CD4-positive, alpha-beta T cell treated with Interleukin-4 for 4 hours (primary cell): Measurements from ENCODE around the gene ALDOB.
"Not testable (repeated sequence)": the region's sequence is repeated elsewhere in the genome, so short reads cannot be mapped to it uniquely, and the experiment has no call there.

ENCODE experiments used
- DNase-seq: peaks from one replicate; pipeline ENCODE4 v3.0.0-alpha.2; 2020

ALDOB gene

DNA sequence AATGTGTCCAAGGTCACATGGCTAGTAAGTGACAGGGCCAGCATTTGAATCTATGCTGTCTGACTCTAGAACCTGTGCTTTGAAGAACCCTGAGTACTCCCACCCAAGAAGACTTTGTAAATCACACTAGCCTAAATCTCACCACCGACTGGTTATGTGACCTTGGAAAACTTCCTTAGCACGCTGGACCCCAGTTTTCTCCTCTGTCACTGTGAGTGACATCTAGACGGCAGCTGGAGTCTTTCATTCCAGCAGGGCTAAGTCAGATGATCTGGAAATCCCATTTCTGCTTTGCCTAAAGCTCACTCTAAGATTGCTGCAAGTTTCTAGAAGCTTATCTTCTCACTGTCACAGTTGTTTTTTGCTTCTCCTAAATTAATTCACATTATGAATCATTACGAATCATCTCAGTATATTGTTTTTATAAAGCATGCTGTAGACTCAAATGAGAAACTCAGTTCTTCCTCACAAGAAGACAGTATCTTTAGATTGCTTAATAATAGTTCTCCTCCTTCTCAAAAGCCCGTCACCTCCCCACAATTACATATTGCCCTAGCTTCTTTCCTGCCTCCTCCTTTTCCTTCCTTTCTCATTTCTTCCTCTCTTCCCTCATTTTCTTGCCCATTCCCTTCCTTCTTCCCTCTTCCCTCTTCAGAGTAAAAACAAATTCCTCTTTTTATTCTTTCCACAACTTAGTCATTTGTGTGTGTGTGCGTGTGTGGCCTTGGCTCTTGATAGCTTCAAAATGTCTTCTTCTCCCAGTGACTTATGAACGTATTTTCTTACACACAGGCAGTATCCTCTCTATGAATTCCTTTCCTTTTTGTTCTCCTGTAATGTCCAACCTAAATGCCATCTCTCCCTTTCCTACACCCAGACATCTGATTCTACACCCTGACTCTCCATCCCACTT is 16.8 kb downstream of the ALDOB start:
- no peak for DNase-seq

GRCh38 chr9:101417977-101418376 is 17.6 kb downstream of the ALDOB start:
- no peak for DNase-seq

DNA sequence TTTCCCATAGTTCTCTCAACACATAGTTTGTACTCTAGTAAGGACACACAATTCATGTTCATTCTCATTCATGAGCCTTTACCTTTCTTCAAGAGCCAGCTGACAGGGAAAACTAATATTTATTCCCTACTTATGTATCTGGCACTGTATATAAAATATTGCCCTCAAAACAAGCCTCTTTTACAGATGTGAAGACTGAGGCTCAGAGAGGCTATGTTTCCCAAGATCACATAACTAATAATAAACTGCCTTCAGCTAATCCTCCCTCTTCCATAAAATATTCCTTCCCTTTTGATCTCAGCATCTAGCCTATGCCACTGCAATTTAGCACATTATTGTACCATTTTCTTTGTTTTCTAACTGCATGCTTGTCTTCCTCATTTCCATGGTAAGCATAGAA is 18.2 kb downstream of the ALDOB start:
- DNase-seq = no peak

DNA sequence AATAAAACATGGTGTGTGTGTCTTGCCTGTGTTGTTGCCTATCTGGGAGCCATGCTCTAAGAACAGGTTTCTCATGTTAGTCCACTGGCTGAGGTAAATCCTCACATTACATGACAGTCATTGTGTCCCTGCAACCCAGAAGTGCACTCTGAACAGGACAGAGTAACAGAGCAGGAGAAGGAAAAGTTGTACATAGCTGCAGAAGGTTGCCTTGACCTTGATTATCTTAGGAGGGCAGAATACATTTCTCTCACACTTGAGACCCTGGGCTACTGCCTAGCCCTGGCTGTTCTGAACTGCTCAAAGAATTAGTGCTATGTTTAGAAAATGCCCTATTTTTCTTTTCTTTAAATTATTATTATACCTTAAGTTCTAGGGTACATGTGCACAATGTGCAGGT is 20.0 kb downstream of the ALDOB start:
- no peak for DNase-seq

GRCh38 chr9:101414839-101415238 is 20.7 kb downstream of the ALDOB start:
- DNase-seq = no peak

- DNase-seq = no peak
These were observed 26.5 kb downstream of the ALDOB start for GRCh38 chr9:101409079-101409477.

- no peak for DNase-seq
These were observed 27.0 kb downstream of the ALDOB start for GRCh38 chr9:101408374-101409078.

DNA sequence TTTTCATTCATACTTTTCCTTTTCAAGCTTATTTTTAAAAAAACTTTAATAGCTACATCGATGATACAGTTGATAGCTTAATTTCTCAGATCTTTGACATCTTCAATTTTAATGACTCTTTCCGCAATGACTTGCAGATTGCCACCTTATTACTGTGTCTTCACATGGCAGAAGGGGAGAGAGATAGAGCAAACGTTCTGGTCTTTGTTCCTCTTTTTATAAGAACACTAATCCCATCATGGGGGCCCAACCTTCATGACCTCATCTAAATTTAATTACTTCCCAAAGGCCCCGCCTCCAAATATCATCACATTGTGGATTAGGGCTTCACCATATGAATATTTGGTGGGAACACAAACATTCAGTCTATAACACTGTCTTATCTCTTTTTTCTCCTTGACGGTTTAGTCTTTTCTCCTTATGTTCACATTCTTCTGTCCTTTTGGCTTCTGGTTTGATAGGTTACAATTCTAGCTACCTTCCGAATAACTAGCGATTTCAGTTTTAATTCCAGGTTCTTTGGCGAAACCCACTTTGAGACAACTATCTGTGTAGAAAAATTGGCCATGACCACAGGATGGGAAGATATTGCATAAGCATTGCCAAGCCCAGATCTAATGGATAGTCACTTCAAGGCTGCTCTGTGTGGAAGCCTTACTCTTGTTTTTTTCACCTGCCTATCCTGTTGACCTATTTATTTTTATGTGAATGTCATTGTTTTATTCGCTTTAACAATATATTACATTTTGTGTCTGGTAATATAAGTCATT is 31.9 kb downstream of the ALDOB start:
- DNase-seq = no peak

- DNase-seq = no peak
These were observed 35.5 kb downstream of the ALDOB start for GRCh38 chr9:101400120-101400519.

GRCh38 chr9:101399643-101399970 is 36.0 kb downstream of the ALDOB start:
- no peak for DNase-seq

- no peak for DNase-seq
These were observed 36.5 kb downstream of the ALDOB start for GRCh38 chr9:101398930-101399642.

- DNase-seq = peak; percentile 98
These were observed 37.3 kb downstream of the ALDOB start, which contains the start of the genes MRPL50 and ZNF189 for GRCh38 chr9:101398068-101398929. TSS of gene MRPL50 (minus strand) at chr9:101398618. CDS start at chr9:101398592, 26 bp downstream. TSS of gene ZNF189 (plus strand) at chr9:101398851. CDS start at chr9:101399157, 306 bp downstream.

- DNase-seq = no peak
These were observed 37.9 kb downstream of the ALDOB start for GRCh38 chr9:101397746-101398067.

DNA sequence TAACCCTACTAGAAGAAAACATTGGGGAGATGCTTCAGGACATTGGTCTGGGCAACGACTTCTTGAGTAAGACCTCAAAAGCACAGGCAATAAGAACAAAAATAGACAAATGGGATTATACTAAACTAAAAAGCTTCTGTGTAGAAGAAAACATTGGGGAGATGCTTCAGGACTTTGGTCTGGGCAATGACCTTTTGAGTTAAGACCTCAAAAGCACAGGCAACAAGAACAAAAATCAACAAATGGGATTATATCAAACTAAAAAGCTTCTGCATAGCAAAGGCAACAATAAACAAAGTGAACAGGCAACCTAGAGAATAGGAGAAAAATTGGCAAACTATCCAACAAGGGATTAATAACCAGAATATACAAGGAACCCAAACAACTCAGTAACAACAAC is 40.9 kb downstream of the ALDOB start:
- no peak for DNase-seq

DNA sequence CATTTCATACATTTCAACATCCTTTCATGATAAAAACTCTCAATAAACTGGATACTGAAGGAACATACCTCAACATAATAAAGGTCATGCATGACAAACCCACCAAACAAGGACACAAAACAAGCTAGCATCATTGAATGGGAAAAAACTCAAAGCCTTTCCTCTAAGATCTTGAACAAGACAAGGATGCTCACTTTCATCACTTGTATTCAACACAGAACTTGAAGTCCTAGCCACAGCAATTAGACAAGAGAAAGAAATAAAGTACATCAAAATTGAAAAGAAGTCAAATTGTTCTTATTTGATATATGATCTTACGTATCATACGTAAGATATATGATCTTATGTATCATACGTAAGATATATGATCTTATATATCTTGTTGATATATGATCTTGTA is 42.4 kb downstream of the ALDOB start:
- DNase-seq = no peak

DNA sequence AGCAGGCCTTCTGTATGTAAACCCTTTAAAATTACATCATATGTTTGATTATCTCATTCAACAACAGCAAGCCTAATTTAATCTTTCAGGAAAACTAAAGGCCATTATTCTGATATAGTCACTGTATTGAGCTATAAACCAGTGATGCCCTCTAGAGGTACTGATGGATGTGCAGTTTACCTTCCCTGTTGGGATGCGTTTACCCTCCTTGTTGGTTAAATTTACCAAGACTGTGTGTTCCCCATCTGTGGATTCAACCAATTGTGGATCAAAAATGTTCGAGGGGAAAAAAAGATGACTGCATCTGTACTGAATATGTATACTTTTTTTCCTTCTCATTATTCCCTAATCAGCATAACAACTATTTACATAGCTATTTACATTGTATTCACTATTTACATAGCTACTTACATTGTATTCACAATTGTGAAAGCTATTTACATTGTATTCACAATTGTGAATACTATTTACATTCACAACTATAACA is 47.0 kb downstream of the ALDOB start:
- no peak for DNase-seq

DNA sequence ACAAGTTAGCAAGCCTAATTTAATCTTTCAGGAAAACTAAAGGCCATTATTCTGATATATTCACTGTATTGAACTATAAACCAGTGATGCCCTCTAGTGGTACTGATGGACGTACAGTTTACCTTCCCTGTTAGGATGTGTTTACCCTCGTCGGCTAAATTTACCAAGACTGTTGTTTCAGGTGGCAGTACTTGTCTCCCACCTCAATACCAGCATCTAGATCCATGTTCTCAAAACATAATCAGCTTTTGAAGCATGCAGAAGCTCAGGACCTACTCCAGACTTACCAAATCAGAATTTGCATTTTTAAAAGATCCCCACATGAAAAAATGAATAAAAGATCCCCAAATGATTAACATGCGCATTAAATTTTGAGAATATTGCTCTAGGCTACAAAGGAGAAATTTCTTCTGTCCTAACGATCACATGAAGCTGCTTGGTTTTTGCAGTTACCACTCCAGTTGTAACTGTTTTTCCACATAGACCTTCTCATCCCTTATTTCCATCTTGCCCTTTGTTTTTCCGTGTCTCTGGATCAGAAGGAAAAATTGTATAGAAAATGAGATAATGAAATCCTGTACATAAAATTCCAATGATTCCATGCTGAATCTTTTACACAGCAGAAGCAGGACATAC is 47.6 kb downstream of the ALDOB start:
- DNase-seq = peak; percentile 47

DNA sequence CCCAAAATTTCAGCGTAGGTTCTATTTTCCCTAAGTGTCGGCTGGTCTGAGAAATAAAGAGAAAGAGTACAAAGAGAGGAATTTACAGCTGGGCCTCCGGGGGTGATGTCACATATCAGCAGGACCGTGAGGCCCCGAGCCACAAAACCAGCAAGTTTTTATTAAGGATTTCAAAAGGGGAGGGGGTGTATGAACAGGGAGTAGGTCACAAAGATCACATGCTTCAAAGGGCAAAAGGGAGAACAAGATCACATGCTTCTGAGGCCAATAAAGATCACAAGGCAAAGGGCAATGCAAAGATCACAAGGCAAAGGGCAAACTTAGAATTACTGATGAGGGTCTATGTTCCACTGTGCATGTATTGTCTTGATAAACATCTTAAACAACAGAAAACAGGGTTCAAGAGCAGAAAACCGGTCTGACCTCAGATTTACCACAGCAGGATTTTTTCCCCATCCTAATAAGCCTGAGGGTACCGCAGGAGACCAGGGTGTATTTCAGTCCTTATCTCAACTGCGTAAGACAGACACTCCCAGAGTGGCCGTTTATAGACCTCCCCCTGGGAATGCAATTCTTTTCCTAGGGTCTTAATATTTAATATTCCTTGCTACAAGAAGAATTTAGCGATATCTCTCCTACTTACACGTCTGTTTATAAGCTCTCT is 50.6 kb downstream of the ALDOB start, which contains the start of gene BAAT:
BAAT (minus strand) TSS at position 134 of the 664 bp plus-strand sequence. CDS start 13,602 bp downstream, outside the sequence.
- not testable (repeated sequence) for DNase-seq

GRCh38 chr9:101383361-101383760 is 52.2 kb downstream of the ALDOB start:
- DNase-seq = no peak

DNA sequence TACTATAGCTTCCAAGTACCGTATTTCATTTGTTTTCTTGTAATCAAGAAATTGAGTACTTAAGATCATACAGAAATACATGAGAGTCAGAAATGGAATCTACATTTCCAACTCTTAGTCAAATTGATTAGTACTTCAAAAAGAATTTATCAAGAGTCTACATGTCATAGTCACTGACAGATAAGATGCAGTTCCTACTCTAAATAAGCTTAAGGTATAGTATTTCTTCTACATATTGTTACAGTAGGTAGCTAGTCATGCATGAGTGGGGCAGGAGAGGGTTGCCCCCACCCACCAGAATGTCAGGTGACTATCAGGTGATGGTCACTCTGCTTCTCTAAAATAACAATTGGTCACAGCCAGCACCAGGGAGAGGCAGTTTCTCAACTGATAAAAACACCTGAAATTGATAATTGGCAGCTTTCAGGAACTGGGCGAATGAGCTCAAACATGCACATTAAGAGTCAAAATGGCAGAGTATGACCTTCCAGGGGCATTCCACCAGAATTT is 53.7 kb downstream of the ALDOB start:
- no peak for DNase-seq
